Spleen (tissue), 7 donors: Measurements from ENCODE around the gene OR10C1.

ENCODE experiments used
- CTCF ChIP-seq, 11 experiments: fragments of 200-600 bp in 7 of 11; fragments of 450-650 bp in 4 of 11; sonication (generic) in 4 of 11; IDR thresholded peaks in 8 of 11; conservative IDR thresholded peaks in 3 of 11; 1 replicate in 7 of 11; 2 replicates in 4 of 11; pipeline versions ENCODE4 v1.4.0 to v1.8.0; 2016 to 2021; ENCODE audit warnings: antibody characterized with exemption in 11 of 11, inconsistent platforms in 4 of 11, mild to moderate bottlenecking in 1 of 11
- POLR2AphosphoS5 ChIP-seq, 3 donors: sonication (generic); formaldehyde crosslinking; IDR thresholded peaks; one replicate each; pipeline ENCODE4 v1.5.1; 2017; ENCODE audit warnings: antibody characterized with exemption in 3 of 3
- donor health status: DM: no; HTN: no; CAD: no; lungs with moderate emphysema.
- donor health status: DM: no; HTN: no; CAD: no.
- donor health status: DM: no; HTN: no; CAD: no.

GRCh38 chr6:29465279-29465678 is 26.2 kb downstream of the OR10C1 start:
- TF ChIP-seq CTCF (IDR thresholded peaks at IDR 0.05 in 8 of 11, conservative IDR thresholded peaks at IDR 0.05 in 3 of 11) (no peak), POLR2AphosphoS5 (IDR thresholded peaks at IDR 0.05) (no peak)
